H9 (cell line): ENCODE data around the gene VPS51. TPM values are rescaled to one million over a fixed set of nuclear protein-coding genes. Genes with fewer than 3 reads are reported as not detected.

ENCODE experiments used
- DNase-seq: peaks from one replicate; pipeline ENCODE4 v3.0.0-alpha.2; 2017
- H2AFZ ChIP-seq: one replicate; pipeline ENCODE4 v1.6.1; 2013; ENCODE audit warnings: mild to moderate bottlenecking, low read length, control low read depth, moderate library complexity
- H2AK5ac ChIP-seq: 2 replicates; pipeline ENCODE4 v1.6.1; 2013; ENCODE audit warnings: low read length, control low read depth, mixed read lengths; ENCODE audit not compliant: insufficient read length
- H2BK120ac ChIP-seq: one replicate; pipeline ENCODE4 v1.6.1; 2013; ENCODE audit warnings: low read depth, mild to moderate bottlenecking, low read length, control low read depth, inconsistent platforms; ENCODE audit not compliant: poor library complexity, severe bottlenecking
- H2BK12ac ChIP-seq: 2 replicates; pipeline ENCODE4 v1.6.1; 2013; ENCODE audit warnings: low read length, control low read depth, mixed read lengths, low read depth; ENCODE audit not compliant: insufficient read length
- H2BK15ac ChIP-seq: 2 replicates; pipeline ENCODE4 v1.6.1; 2013; ENCODE audit warnings: low read depth, low read length, control low read depth
- H2BK20ac ChIP-seq: one replicate; pipeline ENCODE4 v1.6.1; 2013; ENCODE audit warnings: low read depth, mild to moderate bottlenecking, low read length, control low read depth, inconsistent platforms; ENCODE audit not compliant: poor library complexity, severe bottlenecking
- H2BK5ac ChIP-seq: 2 replicates; pipeline ENCODE4 v1.6.1; 2013; ENCODE audit warnings: low read length, control low read depth, mixed read lengths; ENCODE audit not compliant: insufficient read length
- H3K14ac ChIP-seq: 2 replicates; pipeline ENCODE4 v1.6.1; 2013; ENCODE audit warnings: low read length, control low read depth; ENCODE audit not compliant: insufficient read depth
- H3K18ac ChIP-seq: 2 replicates; pipeline ENCODE4 v1.6.1; 2013; ENCODE audit warnings: low read depth, mild to moderate bottlenecking, mixed read lengths, low read length, control low read depth; ENCODE audit not compliant: insufficient read length
- H3K23ac ChIP-seq: 2 replicates; pipeline ENCODE4 v1.6.1; 2013; ENCODE audit warnings: low read length, control low read depth, mixed read lengths, low read depth; ENCODE audit not compliant: insufficient read length
- H3K23me2 ChIP-seq: 2 replicates; pipeline ENCODE4 v1.6.1; 2013; ENCODE audit warnings: low read depth, mild to moderate bottlenecking, mixed read lengths, low read length, control low read depth; ENCODE audit not compliant: insufficient read length, poor library complexity, severe bottlenecking
- H3K27ac ChIP-seq: 2 replicates; pipeline ENCODE4 v1.5.1; 2013; ENCODE audit warnings: low read length, control low read depth, mixed read lengths, low read depth; ENCODE audit not compliant: insufficient read length
- H3K27me3 ChIP-seq: 2 replicates; pipeline ENCODE4 v1.6.1; 2013; ENCODE audit warnings: low read length, control low read depth, inconsistent platforms; ENCODE audit not compliant: insufficient read depth
- H3K4ac ChIP-seq: 2 replicates; pipeline ENCODE4 v1.6.1; 2013; ENCODE audit warnings: low read depth, mild to moderate bottlenecking, control low read depth, inconsistent platforms, low read length, moderate library complexity
- H3K4me1 ChIP-seq: 2 replicates; pipeline ENCODE4 v1.6.1; 2013; ENCODE audit warnings: low read length, control low read depth, inconsistent platforms; ENCODE audit not compliant: insufficient read depth
- H3K4me2 ChIP-seq: 2 replicates; pipeline ENCODE4 v1.6.1; 2013; ENCODE audit warnings: low read length, control low read depth, mixed read lengths; ENCODE audit not compliant: insufficient read length, insufficient read depth
- H3K56ac ChIP-seq: 2 replicates; pipeline ENCODE4 v1.6.1; 2013; ENCODE audit warnings: low read depth, mild to moderate bottlenecking, mixed read lengths, low read length, control low read depth; ENCODE audit not compliant: insufficient read length
- H3K79me1 ChIP-seq: 2 replicates; pipeline ENCODE4 v1.6.1; 2013; ENCODE audit warnings: low read depth, mild to moderate bottlenecking, moderate library complexity, low read length, control low read depth, inconsistent platforms; ENCODE audit not compliant: insufficient read depth, poor library complexity, severe bottlenecking
- H3K79me2 ChIP-seq: 2 replicates; pipeline ENCODE4 v1.6.1; 2013; ENCODE audit warnings: low read length, control low read depth, inconsistent platforms; ENCODE audit not compliant: insufficient read depth
- H3K9ac ChIP-seq: 2 replicates; pipeline ENCODE4 v1.6.1; 2013; ENCODE audit warnings: low read length, control low read depth, mixed read lengths; ENCODE audit not compliant: insufficient read length; ENCODE audit errors: extremely low read depth
- H3K9me3 ChIP-seq: one replicate; pipeline ENCODE4 v1.6.1; 2013; ENCODE audit warnings: low read depth, low read length, inconsistent platforms; ENCODE audit not compliant: control insufficient read depth
- H3T11ph ChIP-seq: one replicate; pipeline ENCODE4 v1.6.1; 2013; ENCODE audit warnings: mild to moderate bottlenecking, low read length, control low read depth, inconsistent platforms
- H4K20me1 ChIP-seq: one replicate; pipeline ENCODE4 v1.6.1; 2013; ENCODE audit not compliant: control insufficient read depth, insufficient read length, insufficient read depth
- H4K5ac ChIP-seq: 2 replicates; pipeline ENCODE4 v1.6.1; 2013; ENCODE audit warnings: low read depth, mild to moderate bottlenecking, mixed read lengths, low read length, control low read depth; ENCODE audit not compliant: insufficient read length
- H4K8ac ChIP-seq: replicated peaks from 2 replicates; pipeline ENCODE4 v1.6.1; 2013; ENCODE audit warnings: low read length, control low read depth, mixed read lengths, low read depth; ENCODE audit not compliant: insufficient read length
- H4K91ac ChIP-seq: 2 replicates; pipeline ENCODE4 v1.6.1; 2013; ENCODE audit warnings: low read depth, mild to moderate bottlenecking, moderate library complexity, mixed read lengths, low read length, control low read depth; ENCODE audit not compliant: insufficient read length
- H3K27ac Mint-ChIP-seq, 3 experiments: 2 replicates in 2 of 3; 3 replicates in 1 of 3; pipeline ENCODE4 v1.8.0; 2020 to 2021; ENCODE audit warnings: mixed read lengths in 3 of 3, mild to moderate bottlenecking in 1 of 3, moderate library complexity in 1 of 3
- H3K27me3 Mint-ChIP-seq: 2 replicates; pipeline ENCODE4 v1.8.0; 2021; ENCODE audit warnings: low read depth, mild to moderate bottlenecking, moderate library complexity, mixed read lengths
- H3K36me3 Mint-ChIP-seq, 3 experiments: 2 replicates in 2 of 3; 3 replicates in 1 of 3; pipeline ENCODE4 v1.8.0; 2020 to 2021; ENCODE audit warnings: low read depth in 3 of 3, mixed read lengths in 3 of 3; ENCODE audit not compliant: insufficient read depth in 1 of 3
- H3K4me1 Mint-ChIP-seq, 2 experiments: 2 replicates each; pipeline ENCODE4 v1.8.0; 2020; ENCODE audit warnings: mixed read lengths in 2 of 2
- H3K4me3 Mint-ChIP-seq, 2 experiments: 2 replicates in 1 of 2; 3 replicates in 1 of 2; pipeline ENCODE4 v1.8.0; 2020 to 2021; ENCODE audit warnings: mild to moderate bottlenecking in 2 of 2, mixed read lengths in 2 of 2, moderate library complexity in 1 of 2
- H3K9me3 Mint-ChIP-seq, 2 experiments: 2 replicates in 1 of 2; 3 replicates in 1 of 2; pipeline ENCODE4 v1.8.0; 2020; ENCODE audit warnings: mild to moderate bottlenecking in 2 of 2, mixed read lengths in 2 of 2, moderate library complexity in 1 of 2
- WGBS: extraction: QIAGEN DNeasy Blood & Tissue Kit; methylation state at CpG from one replicate; pipeline ENCODE4 v1.1.7; 2013; ENCODE audit warnings: missing lambda C conversion rate, low lambda C conversion rate, mixed read lengths; ENCODE audit not compliant: insufficient read length; ENCODE audit errors: extremely low coverage; 5-methylcytosine and 5-hydroxymethylcytosine counted together
- total RNA-seq: library from RNA; stranded (reverse); gene quantifications from 2 replicates; pipeline ENCODE4 v1.2.1, GENCODE V29; 2021
- TF ChIP-seq, protein P1 (sequence below): fragments of 200-600 bp; sonication (generic); conservative IDR thresholded peaks from 3 replicates; pipeline ENCODE4 v1.8.0; 2021; ENCODE audit warnings: antibody characterized with exemption, mild to moderate bottlenecking

The VPS51 gene
- total RNA-seq, 1 experiment from 2014 or later = 94.7 TPM

DNA sequence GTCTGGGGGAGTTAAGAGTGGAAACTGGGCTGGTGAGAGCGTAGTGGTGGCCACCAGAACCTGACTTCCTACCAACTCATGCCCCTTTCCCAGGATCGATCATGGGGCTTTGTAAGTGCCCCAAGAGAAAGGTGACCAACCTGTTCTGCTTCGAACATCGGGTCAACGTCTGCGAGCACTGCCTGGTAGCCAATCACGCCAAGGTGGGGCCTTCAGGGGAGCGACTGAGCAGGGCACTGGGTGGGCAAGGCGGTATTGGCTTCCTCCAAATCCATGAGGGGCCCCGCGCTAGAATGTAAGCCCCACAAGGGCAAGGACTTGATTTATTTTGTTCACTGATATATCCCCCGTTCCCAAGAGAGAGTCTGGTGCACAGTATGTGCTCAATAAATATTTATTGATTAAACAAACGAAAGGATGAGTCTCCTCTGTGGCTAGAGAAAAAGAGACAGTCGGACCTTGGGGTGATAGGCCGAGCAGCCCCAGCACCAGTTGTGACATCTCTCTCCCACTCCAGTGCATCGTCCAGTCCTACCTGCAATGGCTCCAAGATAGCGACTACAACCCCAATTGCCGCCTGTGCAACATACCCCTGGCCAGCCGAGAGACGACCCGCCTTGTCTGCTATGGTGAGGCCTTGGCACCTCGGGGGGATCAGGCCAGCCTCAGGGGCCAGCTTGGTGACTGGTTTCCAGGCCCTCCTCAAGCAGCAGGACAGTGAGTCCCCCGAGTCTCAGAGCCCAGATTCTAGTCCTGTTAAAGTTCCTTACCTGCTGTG is 11.2 kb upstream of the VPS51 start:
- Histone ChIP-seq H2BK20ac (no peak overlapping the region), H4K91ac (no peak overlapping the region), H3K4me2 (peak overlapping the region; percentile 79), H4K20me1 (peaks cover 3% of the 10 kb centered on the region), H2BK120ac (no peak overlapping the region), H3K14ac (peak overlapping the region; percentile 85), H3K23ac (no peak overlapping the region), H3K79me1 (peaks cover 3% of the 10 kb centered on the region), H2BK5ac (no peak overlapping the region), H3K9ac (peak overlapping the region; percentile 93), H3T11ph (no peak overlapping the region), H2AFZ (no peak overlapping the region), H2BK15ac (no peak overlapping the region), H3K56ac (no peak overlapping the region), H3K79me2 (peaks cover 8% of the 10 kb centered on the region; the same call in 1 of the 2 replicates), H2BK12ac (no peak overlapping the region), H4K5ac (no peak overlapping the region), H3K18ac (peak overlapping the region; percentile 69), H2AK5ac (no peak overlapping the region), H4K8ac (no peak overlapping the region), H3K27me3 (no peaks in the 10 kb centered on the region), H3K4ac (no peak overlapping the region), H3K4me1 (no peaks in the 10 kb centered on the region), H3K27ac (peak overlapping the region; percentile 79), H3K9me3 (no peaks in the 10 kb centered on the region), H3K23me2 (peaks cover 12% of the 10 kb centered on the region)
- Mint-ChIP-seq H3K27me3 (no peaks in the 10 kb centered on the region), H3K9me3 (no peaks in the 10 kb centered on the region; a peak in 1 of 5 replicates), H3K4me1 (peaks cover 14 to 16% of the 10 kb centered on the region in 2 experiments), H3K4me3 (peak overlapping the region; percentile 97 to 99), H3K36me3 (peaks cover 23 to 68% (median 65%) of the 10 kb centered on the region in 3 experiments), H3K27ac (peak overlapping the region; percentile 98 to 100 (median 99))
- TF ChIP-seq, protein P1, sequence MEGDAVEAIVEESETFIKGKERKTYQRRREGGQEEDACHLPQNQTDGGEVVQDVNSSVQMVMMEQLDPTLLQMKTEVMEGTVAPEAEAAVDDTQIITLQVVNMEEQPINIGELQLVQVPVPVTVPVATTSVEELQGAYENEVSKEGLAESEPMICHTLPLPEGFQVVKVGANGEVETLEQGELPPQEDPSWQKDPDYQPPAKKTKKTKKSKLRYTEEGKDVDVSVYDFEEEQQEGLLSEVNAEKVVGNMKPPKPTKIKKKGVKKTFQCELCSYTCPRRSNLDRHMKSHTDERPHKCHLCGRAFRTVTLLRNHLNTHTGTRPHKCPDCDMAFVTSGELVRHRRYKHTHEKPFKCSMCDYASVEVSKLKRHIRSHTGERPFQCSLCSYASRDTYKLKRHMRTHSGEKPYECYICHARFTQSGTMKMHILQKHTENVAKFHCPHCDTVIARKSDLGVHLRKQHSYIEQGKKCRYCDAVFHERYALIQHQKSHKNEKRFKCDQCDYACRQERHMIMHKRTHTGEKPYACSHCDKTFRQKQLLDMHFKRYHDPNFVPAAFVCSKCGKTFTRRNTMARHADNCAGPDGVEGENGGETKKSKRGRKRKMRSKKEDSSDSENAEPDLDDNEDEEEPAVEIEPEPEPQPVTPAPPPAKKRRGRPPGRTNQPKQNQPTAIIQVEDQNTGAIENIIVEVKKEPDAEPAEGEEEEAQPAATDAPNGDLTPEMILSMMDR = no peak
- WGBS = no CpG with 5 or more reads among the region's 23 CpGs
- DNase-seq = no peak
